H4 (cell line): ENCODE measurements around the gene NEK11. TPM values are rescaled to one million over a fixed set of nuclear protein-coding genes. Genes with fewer than 3 reads are reported as not detected.
"Not testable (repeated sequence)": the region's sequence is repeated elsewhere in the genome, so short reads cannot be mapped to it uniquely, and the experiment has no call there.

ENCODE experiments used
- DNase-seq: peaks from one replicate; pipeline ENCODE4 v3.0.0-alpha.2; 2015; ENCODE audit warnings: low spot score
- total RNA-seq: library from RNA; depleted of rRNA; stranded (reverse); fragments of >200 nt; shearing (Covaris generic); gene quantifications from 2 replicates; pipeline ENCODE4 v1.2.3, GENCODE V29; 2014

NEK11 gene
- total RNA-seq, 1 experiment from 2014 or later: 3.0 TPM

- no peak for DNase-seq
Measured at GRCh38 chr3:131357275-131357674, 330.6 kb downstream of the NEK11 start.

- DNase-seq: no peak
Measured at GRCh38 chr3:131360191-131360755, 333.6 kb downstream of the NEK11 start.

GRCh38 chr3:131361066-131361463 lies 334.4 kb downstream of the NEK11 start:
- DNase-seq: not testable (repeated sequence)

- DNase-seq: no peak
Measured at GRCh38 chr3:131361464-131362421, 335.1 kb downstream of the NEK11 start.

GRCh38 chr3:131363275-131363674 lies 336.6 kb downstream of the NEK11 start:
- DNase-seq: no peak

GRCh38 chr3:131370935-131371687 lies 344.4 kb downstream of the NEK11 start:
- DNase-seq: no peak

GRCh38 chr3:131371688-131372066 lies 345.0 kb downstream of the NEK11 start:
- DNase-seq: no peak

GRCh38 chr3:131374741-131375140 lies 348.1 kb downstream of the NEK11 start:
- DNase-seq: no peak

- DNase-seq: not testable (repeated sequence)
Measured at GRCh38 chr3:131380821-131381444, 354.3 kb downstream of the NEK11 start.

GRCh38 chr3:131381445-131382291 lies 355.0 kb downstream of the NEK11 start, which contains the start of gene NUDT16:
Gene NUDT16 (plus strand): TSS chr3:131381774. CDS start chr3:131381805, 31 bp downstream.
- DNase-seq: peak; percentile 98

GRCh38 chr3:131386429-131387165 lies 359.9 kb downstream of the NEK11 start:
- no peak for DNase-seq

GRCh38 chr3:131387796-131388489 lies 361.3 kb downstream of the NEK11 start:
- no peak for DNase-seq

GRCh38 chr3:131388490-131388799 lies 361.8 kb downstream of the NEK11 start:
- DNase-seq: no peak

GRCh38 chr3:131390331-131390730 lies 363.7 kb downstream of the NEK11 start:
- DNase-seq: no peak

- no peak for DNase-seq
Measured at GRCh38 chr3:131393051-131393450, 366.4 kb downstream of the NEK11 start.

GRCh38 chr3:131393868-131394267 lies 367.2 kb downstream of the NEK11 start:
- DNase-seq: no peak

GRCh38 chr3:131394400-131394799 lies 367.7 kb downstream of the NEK11 start:
- DNase-seq: no peak

GRCh38 chr3:131396170-131396569 lies 369.5 kb downstream of the NEK11 start:
- no peak for DNase-seq

GRCh38 chr3:131397889-131398288 lies 371.2 kb downstream of the NEK11 start:
- no peak for DNase-seq
